ENCODE results near the gene MCM6. TPM values are rescaled to one million over a fixed set of nuclear protein-coding genes. Genes with fewer than 3 reads are reported as not detected.

MCM6 gene
- total and polyA plus RNA-seq, 2 experiments from 2014 or later: 74.7 to 133 TPM

DNA sequence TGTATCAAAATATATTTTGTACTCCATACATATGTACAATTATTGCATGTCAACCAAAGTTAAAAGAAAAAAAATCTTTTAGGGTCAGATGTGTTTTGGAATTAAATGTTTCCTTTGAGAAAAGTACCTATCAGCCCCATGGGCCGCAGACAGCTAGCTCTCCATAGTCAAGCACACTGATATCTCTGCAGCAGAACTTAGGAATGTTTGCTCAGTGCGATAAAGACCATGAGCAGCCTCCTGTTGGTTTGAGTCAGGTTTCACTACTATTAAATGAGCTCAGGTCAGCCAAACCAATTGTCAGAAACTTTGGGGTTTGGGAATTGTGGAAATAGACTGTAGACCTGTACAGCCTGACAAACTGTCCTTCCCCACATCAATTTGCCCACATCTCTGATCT, 73.0 kb downstream of the MCM6 start:
- Mint-ChIP-seq H3K27me3 (ENCODE audit: insufficient read depth, low read depth, poor library complexity) (peaks cover 2% of the 10 kb centered on the region), H3K27ac (no peak overlapping the region), H3K9me3 (peaks cover 36% of the 10 kb centered on the region), H3K4me1 (no peaks in the 10 kb centered on the region), H3K36me3 (ENCODE audit: low read depth) (peaks cover 20% of the 10 kb centered on the region), H3K4me3 (no peak overlapping the region)
- Histone ChIP-seq H3K27me3 (ENCODE audit: insufficient read depth) (no peaks in the 10 kb centered on the region), H3K9me2 (ENCODE audit: insufficient read depth) (no peaks in the 10 kb centered on the region), H2AFZ (no peak overlapping the region), H3F3A (replicated peaks; ENCODE audit: low read depth) (no peaks in the 10 kb centered on the region), H4K20me1 (replicated peaks; ENCODE audit: insufficient read depth) (no peaks in the 10 kb centered on the region), H3K27ac (ENCODE audit: low read depth) (no peak overlapping the region), H3K4me1 (ENCODE audit: insufficient read depth) (no peaks in the 10 kb centered on the region), H3K79me2 (replicated peaks; ENCODE audit: insufficient read depth) (no peaks in the 10 kb centered on the region), H3K4me3 (no peak overlapping the region), H3K36me3 (ENCODE audit: insufficient read depth) (no peaks in the 10 kb centered on the region), H3K4me2 (no peak overlapping the region)
- TF ChIP-seq EZH2 (IDR thresholded peaks at IDR 0.05; ENCODE audit: low read depth, unreplicated experiment): no peak
- no peak for TF ChIP-seq STAT1 (IDR thresholded peaks at IDR 0.05; ENCODE audit: unreplicated experiment)
- no peak for TF ChIP-seq NANOG (IDR thresholded peaks at IDR 0.05; ENCODE audit: borderline replicate concordance)
- TF ChIP-seq, protein P1, sequence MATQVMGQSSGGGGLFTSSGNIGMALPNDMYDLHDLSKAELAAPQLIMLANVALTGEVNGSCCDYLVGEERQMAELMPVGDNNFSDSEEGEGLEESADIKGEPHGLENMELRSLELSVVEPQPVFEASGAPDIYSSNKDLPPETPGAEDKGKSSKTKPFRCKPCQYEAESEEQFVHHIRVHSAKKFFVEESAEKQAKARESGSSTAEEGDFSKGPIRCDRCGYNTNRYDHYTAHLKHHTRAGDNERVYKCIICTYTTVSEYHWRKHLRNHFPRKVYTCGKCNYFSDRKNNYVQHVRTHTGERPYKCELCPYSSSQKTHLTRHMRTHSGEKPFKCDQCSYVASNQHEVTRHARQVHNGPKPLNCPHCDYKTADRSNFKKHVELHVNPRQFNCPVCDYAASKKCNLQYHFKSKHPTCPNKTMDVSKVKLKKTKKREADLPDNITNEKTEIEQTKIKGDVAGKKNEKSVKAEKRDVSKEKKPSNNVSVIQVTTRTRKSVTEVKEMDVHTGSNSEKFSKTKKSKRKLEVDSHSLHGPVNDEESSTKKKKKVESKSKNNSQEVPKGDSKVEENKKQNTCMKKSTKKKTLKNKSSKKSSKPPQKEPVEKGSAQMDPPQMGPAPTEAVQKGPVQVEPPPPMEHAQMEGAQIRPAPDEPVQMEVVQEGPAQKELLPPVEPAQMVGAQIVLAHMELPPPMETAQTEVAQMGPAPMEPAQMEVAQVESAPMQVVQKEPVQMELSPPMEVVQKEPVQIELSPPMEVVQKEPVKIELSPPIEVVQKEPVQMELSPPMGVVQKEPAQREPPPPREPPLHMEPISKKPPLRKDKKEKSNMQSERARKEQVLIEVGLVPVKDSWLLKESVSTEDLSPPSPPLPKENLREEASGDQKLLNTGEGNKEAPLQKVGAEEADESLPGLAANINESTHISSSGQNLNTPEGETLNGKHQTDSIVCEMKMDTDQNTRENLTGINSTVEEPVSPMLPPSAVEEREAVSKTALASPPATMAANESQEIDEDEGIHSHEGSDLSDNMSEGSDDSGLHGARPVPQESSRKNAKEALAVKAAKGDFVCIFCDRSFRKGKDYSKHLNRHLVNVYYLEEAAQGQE (IDR thresholded peaks at IDR 0.05; ENCODE audit: unreplicated experiment): no peak
- no peak for TF ChIP-seq JUNB (IDR thresholded peaks at IDR 0.05; ENCODE audit: unreplicated experiment)
- no peak for TF ChIP-seq ZNF331 (CRISPR knock-in tag; IDR thresholded peaks at IDR 0.05; ENCODE audit: low read depth)
- no peak for TF ChIP-seq POLR2AphosphoS5 (IDR thresholded peaks at IDR 0.05; ENCODE audit: low read depth)
- no peak for TF ChIP-seq CREB1 (CRISPR knock-in tag; IDR thresholded peaks at IDR 0.05; ENCODE audit: low read depth)
- TF ChIP-seq, protein P2, sequence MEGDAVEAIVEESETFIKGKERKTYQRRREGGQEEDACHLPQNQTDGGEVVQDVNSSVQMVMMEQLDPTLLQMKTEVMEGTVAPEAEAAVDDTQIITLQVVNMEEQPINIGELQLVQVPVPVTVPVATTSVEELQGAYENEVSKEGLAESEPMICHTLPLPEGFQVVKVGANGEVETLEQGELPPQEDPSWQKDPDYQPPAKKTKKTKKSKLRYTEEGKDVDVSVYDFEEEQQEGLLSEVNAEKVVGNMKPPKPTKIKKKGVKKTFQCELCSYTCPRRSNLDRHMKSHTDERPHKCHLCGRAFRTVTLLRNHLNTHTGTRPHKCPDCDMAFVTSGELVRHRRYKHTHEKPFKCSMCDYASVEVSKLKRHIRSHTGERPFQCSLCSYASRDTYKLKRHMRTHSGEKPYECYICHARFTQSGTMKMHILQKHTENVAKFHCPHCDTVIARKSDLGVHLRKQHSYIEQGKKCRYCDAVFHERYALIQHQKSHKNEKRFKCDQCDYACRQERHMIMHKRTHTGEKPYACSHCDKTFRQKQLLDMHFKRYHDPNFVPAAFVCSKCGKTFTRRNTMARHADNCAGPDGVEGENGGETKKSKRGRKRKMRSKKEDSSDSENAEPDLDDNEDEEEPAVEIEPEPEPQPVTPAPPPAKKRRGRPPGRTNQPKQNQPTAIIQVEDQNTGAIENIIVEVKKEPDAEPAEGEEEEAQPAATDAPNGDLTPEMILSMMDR (conservative IDR thresholded peaks at IDR 0.05; ENCODE audit: low read depth in 2 of 2): no peak
- no peak for TF ChIP-seq ZNF114 (CRISPR knock-in tag; IDR thresholded peaks at IDR 0.05)
- TF ChIP-seq, protein P3, sequence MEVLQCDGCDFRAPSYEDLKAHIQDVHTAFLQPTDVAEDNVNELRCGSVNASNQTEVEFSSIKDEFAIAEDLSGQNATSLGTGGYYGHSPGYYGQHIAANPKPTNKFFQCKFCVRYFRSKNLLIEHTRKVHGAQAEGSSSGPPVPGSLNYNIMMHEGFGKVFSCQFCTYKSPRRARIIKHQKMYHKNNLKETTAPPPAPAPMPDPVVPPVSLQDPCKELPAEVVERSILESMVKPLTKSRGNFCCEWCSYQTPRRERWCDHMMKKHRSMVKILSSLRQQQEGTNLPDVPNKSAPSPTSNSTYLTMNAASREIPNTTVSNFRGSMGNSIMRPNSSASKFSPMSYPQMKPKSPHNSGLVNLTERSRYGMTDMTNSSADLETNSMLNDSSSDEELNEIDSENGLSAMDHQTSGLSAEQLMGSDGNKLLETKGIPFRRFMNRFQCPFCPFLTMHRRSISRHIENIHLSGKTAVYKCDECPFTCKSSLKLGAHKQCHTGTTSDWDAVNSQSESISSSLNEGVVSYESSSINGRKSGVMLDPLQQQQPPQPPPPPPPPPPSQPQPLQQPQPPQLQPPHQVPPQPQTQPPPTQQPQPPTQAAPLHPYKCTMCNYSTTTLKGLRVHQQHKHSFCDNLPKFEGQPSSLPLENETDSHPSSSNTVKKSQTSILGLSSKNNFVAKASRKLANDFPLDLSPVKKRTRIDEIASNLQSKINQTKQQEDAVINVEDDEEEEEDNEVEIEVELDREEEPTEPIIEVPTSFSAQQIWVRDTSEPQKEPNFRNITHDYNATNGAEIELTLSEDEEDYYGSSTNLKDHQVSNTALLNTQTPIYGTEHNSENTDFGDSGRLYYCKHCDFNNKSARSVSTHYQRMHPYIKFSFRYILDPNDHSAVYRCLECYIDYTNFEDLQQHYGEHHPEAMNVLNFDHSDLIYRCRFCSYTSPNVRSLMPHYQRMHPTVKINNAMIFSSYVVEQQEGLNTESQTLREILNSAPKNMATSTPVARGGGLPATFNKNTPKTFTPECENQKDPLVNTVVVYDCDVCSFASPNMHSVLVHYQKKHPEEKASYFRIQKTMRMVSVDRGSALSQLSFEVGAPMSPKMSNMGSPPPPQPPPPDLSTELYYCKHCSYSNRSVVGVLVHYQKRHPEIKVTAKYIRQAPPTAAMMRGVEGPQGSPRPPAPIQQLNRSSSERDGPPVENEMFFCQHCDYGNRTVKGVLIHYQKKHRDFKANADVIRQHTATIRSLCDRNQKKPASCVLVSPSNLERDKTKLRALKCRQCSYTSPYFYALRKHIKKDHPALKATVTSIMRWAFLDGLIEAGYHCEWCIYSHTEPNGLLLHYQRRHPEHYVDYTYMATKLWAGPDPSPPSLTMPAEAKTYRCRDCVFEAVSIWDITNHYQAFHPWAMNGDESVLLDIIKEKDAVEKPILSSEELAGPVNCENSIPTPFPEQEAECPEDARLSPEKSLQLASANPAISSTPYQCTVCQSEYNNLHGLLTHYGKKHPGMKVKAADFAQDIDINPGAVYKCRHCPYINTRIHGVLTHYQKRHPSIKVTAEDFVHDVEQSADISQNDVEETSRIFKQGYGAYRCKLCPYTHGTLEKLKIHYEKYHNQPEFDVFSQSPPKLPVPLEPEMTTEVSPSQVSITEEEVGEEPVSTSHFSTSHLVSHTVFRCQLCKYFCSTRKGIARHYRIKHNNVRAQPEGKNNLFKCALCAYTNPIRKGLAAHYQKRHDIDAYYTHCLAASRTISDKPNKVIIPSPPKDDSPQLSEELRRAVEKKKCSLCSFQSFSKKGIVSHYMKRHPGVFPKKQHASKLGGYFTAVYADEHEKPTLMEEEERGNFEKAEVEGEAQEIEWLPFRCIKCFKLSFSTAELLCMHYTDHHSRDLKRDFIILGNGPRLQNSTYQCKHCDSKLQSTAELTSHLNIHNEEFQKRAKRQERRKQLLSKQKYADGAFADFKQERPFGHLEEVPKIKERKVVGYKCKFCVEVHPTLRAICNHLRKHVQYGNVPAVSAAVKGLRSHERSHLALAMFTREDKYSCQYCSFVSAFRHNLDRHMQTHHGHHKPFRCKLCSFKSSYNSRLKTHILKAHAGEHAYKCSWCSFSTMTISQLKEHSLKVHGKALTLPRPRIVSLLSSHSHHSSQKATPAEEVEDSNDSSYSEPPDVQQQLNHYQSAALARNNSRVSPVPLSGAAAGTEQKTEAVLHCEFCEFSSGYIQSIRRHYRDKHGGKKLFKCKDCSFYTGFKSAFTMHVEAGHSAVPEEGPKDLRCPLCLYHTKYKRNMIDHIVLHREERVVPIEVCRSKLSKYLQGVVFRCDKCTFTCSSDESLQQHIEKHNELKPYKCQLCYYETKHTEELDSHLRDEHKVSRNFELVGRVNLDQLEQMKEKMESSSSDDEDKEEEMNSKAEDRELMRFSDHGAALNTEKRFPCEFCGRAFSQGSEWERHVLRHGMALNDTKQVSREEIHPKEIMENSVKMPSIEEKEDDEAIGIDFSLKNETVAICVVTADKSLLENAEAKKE (CRISPR knock-in tag; IDR thresholded peaks at IDR 0.05): no peak
- TF ChIP-seq EZH2phosphoT487 (IDR thresholded peaks at IDR 0.05; ENCODE audit: unreplicated experiment): no peak
- TF ChIP-seq, protein P4, sequence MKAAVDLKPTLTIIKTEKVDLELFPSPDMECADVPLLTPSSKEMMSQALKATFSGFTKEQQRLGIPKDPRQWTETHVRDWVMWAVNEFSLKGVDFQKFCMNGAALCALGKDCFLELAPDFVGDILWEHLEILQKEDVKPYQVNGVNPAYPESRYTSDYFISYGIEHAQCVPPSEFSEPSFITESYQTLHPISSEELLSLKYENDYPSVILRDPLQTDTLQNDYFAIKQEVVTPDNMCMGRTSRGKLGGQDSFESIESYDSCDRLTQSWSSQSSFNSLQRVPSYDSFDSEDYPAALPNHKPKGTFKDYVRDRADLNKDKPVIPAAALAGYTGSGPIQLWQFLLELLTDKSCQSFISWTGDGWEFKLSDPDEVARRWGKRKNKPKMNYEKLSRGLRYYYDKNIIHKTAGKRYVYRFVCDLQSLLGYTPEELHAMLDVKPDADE (IDR thresholded peaks at IDR 0.05): no peak
- ATAC-seq (no peak), DNase-seq (ENCODE audit: low spot score) (no peak)
